Measurements from ENCODE around the gene NAPEPLD. TPM values are rescaled to one million over a fixed set of nuclear protein-coding genes. Genes with fewer than 3 reads are reported as not detected.
A peak's percentile ranks its signal among the peaks of the same experiment; 100 is the strongest.

The NAPEPLD gene
- total RNA-seq, 2 experiments from 2014 or later, result 4.7 TPM

GRCh38 chr7:103075337-103075918, 73.5 kb downstream of the NAPEPLD start:
- peaks cover 31% of the 10 kb centered on the region for H3K4me1 Mint-ChIP-seq

GRCh38 chr7:103074519-103075336, 74.2 kb downstream of the NAPEPLD start, which contains the start of the genes ARMC10 and FBXL13:
Gene ARMC10 (plus strand): TSS chr7:103075140. CDS start chr7:103075273, 133 bp downstream.
Gene FBXL13 (minus strand): TSS chr7:103074796.
- ATAC-seq, result peak; percentile 84
- intact Hi-C loops (cut with DNase I, micrococcal nuclease), result loop anchor here (1.0 to 5.0 kb wide), 6 partner anchors 74 to 326 kb away; partner anchors contain the start of genes NAPEPLD (in 2 of the 2), FAM185A (in 1 of the 2) and PSMC2 (in 1 of the 2)
- POLR2A ChIA-PET, result interaction anchor here (0.6 to 2.4 kb wide), 4 partner anchors 74 to 711 kb away, joined by 3 to 10 read pairs (median 8); partner anchors contain the start of genes FAM185A and NAPEPLD
- CTCF ChIA-PET, result interaction anchor here (0.6 to 1.9 kb wide), 10 partner anchors 9 to 326 kb away, joined by 3 to 7 read pairs (median 4); partner anchors contain the start of genes FAM185A and PMPCB
- peaks cover 28% of the 10 kb centered on the region for H3K4me1 Mint-ChIP-seq
- H3K27me3 Mint-ChIP-seq, result no peaks in the 10 kb centered on the region
- H3K9me3 Mint-ChIP-seq (ENCODE audit: low read depth), result no peaks in the 10 kb centered on the region
- H3K4me3 Mint-ChIP-seq, result peak within 1 kb of the TSS; percentile 91
- DNase-seq, result peak; percentile 93
- H3K27ac Mint-ChIP-seq, result peak within 1 kb of the TSS; percentile 93
- peaks cover 12% of the 10 kb centered on the region for H3K36me3 Mint-ChIP-seq (ENCODE audit: low read depth)

More at GRCh38 chr7:103075337-103075918, 73.5 kb downstream of the NAPEPLD start:
- ATAC-seq (peak; percentile 78), DNase-seq (peak; percentile 90)
- Mint-ChIP-seq H3K9me3 (ENCODE audit: low read depth) (no peaks in the 10 kb centered on the region), H3K4me3 (peak overlapping the region; percentile 91), H3K27me3 (no peaks in the 10 kb centered on the region), H3K36me3 (ENCODE audit: low read depth) (peaks cover 14% of the 10 kb centered on the region), H3K27ac (peak overlapping the region; percentile 93)
- ChIA-PET POLR2A (interaction anchor here (0.6 to 2.4 kb wide), 3 partner anchors 14 to 327 kb away, joined by 3 to 10 read pairs (median 4); partner anchors contain the start of genes FAM185A and NAPEPLD), CTCF (interaction anchor here (0.6 to 1.9 kb wide), 11 partner anchors 8 to 327 kb away, joined by 3 to 7 read pairs (median 3); partner anchors contain the start of genes FAM185A and PMPCB)
- intact Hi-C loops (cut with DNase I, micrococcal nuclease), result loop anchor here (1.0 to 5.0 kb wide), 5 partner anchors 73 to 327 kb away; partner anchors contain the start of genes NAPEPLD (in 2 of the 2), FAM185A (in 1 of the 2) and PSMC2 (in 1 of the 2)

- POLR2A ChIA-PET, result interaction anchor here (1.4 to 2.4 kb wide), 2 partner anchors 77 to 325 kb away, joined by 6 to 10 read pairs; partner anchors contain the start of gene FAM185A
These were observed 74.8 kb downstream of the NAPEPLD start for GRCh38 chr7:103073989-103074518.

GRCh38 chr7:103071000-103071399, 77.9 kb downstream of the NAPEPLD start:
- no peak overlapping the region for H3K27ac Mint-ChIP-seq
- H3K4me1 Mint-ChIP-seq, result peaks cover 14% of the 10 kb centered on the region
- intact Hi-C loops (cut with DNase I, micrococcal nuclease), result loop anchor here in 1 of 2 experiments (5.0 kb wide), 1 partner anchor 194 kb away; no protein-coding TSS in a partner anchor
- no peaks in the 10 kb centered on the region for H3K27me3 Mint-ChIP-seq
- CTCF ChIA-PET, result interaction anchor here (0.6 to 2.6 kb wide), 3 partner anchors 9 to 1789 kb away, joined by 3 to 12 read pairs (median 3); partner anchors contain the start of gene FAM185A
- ATAC-seq (no peak), DNase-seq (no peak)
- no peaks in the 10 kb centered on the region for H3K9me3 Mint-ChIP-seq (ENCODE audit: low read depth)
- H3K4me3 Mint-ChIP-seq, result no peak overlapping the region
- POLR2A ChIA-PET, result interaction anchor here (0.6 kb wide), 1 partner anchor 9 kb away, joined by 6 read pairs; no protein-coding TSS in a partner anchor
- H3K36me3 Mint-ChIP-seq (ENCODE audit: low read depth), result peaks cover 6% of the 10 kb centered on the region

More at GRCh38 chr7:103073989-103074518, 74.8 kb downstream of the NAPEPLD start:
- no peak for ATAC-seq
- intact Hi-C loops (cut with DNase I, micrococcal nuclease), result loop anchor here (2.0 to 5.0 kb wide), 2 partner anchors 75 to 197 kb away; partner anchors contain the start of gene NAPEPLD (in 1 of the 2)
- peaks cover 26% of the 10 kb centered on the region for H3K4me1 Mint-ChIP-seq
- peak overlapping the region; percentile 91 for H3K27ac Mint-ChIP-seq
- peak overlapping the region; percentile 91 for H3K4me3 Mint-ChIP-seq
- no peaks in the 10 kb centered on the region for H3K9me3 Mint-ChIP-seq (ENCODE audit: low read depth)
- no peaks in the 10 kb centered on the region for H3K27me3 Mint-ChIP-seq
- CTCF ChIA-PET, result interaction anchor here (0.7 to 1.9 kb wide), 5 partner anchors 8 to 325 kb away, joined by 3 to 7 read pairs (median 3); partner anchors contain the start of gene FAM185A
- DNase-seq, result no peak
- peaks cover 12% of the 10 kb centered on the region for H3K36me3 Mint-ChIP-seq (ENCODE audit: low read depth)

- Mint-ChIP-seq H3K27me3 (no peaks in the 10 kb centered on the region), H3K36me3 (ENCODE audit: low read depth) (no peaks in the 10 kb centered on the region), H3K4me3 (no peak overlapping the region), H3K4me1 (peaks cover under 1% of the 10 kb centered on the region), H3K9me3 (ENCODE audit: low read depth) (no peaks in the 10 kb centered on the region), H3K27ac (no peak overlapping the region)
- CTCF ChIA-PET, result interaction anchor here (0.6 to 1.0 kb wide), 2 partner anchors 11 to 1802 kb away, joined by 3 to 4 read pairs; no protein-coding TSS in a partner anchor
- ATAC-seq, result no peak
- POLR2A ChIA-PET, result no interaction called here
- intact Hi-C loops (cut with DNase I, micrococcal nuclease), result no loop called here
- DNase-seq, result no peak
These were observed 80.2 kb downstream of the NAPEPLD start for GRCh38 chr7:103068414-103069403.

GRCh38 chr7:103065667-103066066, 83.2 kb downstream of the NAPEPLD start:
- ChIA-PET POLR2A (no interaction called here), CTCF (interaction anchor here (0.6 to 1.9 kb wide), 5 partner anchors 8 to 317 kb away, joined by 3 to 6 read pairs (median 3); partner anchors contain the start of genes ARMC10, FAM185A and FBXL13)
- Mint-ChIP-seq H3K4me3 (no peak overlapping the region), H3K27ac (no peak overlapping the region), H3K4me1 (no peaks in the 10 kb centered on the region), H3K36me3 (ENCODE audit: low read depth) (no peaks in the 10 kb centered on the region), H3K27me3 (no peaks in the 10 kb centered on the region), H3K9me3 (ENCODE audit: low read depth) (no peaks in the 10 kb centered on the region)
- DNase-seq (peak; percentile 73), ATAC-seq (peak; percentile 75)
- intact Hi-C loops (cut with DNase I, micrococcal nuclease), result loop anchor here in 1 of 2 experiments (2.0 kb wide), 1 partner anchor 307 kb away; no protein-coding TSS in a partner anchor

- ChIA-PET POLR2A (no interaction called here), CTCF (interaction anchor here (0.6 to 1.2 kb wide), 2 partner anchors 9 to 343 kb away, joined by 3 read pairs; no protein-coding TSS in a partner anchor)
- no peaks in the 10 kb centered on the region for H3K36me3 Mint-ChIP-seq (ENCODE audit: low read depth)
- intact Hi-C loops (cut with DNase I, micrococcal nuclease), result loop anchor here in 1 of 2 experiments (2.0 kb wide), 1 partner anchor 305 kb away; no protein-coding TSS in a partner anchor
- no peak overlapping the region for H3K27ac Mint-ChIP-seq
- no peaks in the 10 kb centered on the region for H3K4me1 Mint-ChIP-seq
- H3K27me3 Mint-ChIP-seq, result no peaks in the 10 kb centered on the region
- no peaks in the 10 kb centered on the region for H3K9me3 Mint-ChIP-seq (ENCODE audit: low read depth)
- no peak overlapping the region for H3K4me3 Mint-ChIP-seq
- ATAC-seq (no peak), DNase-seq (no peak)
These were observed 85.0 kb downstream of the NAPEPLD start for GRCh38 chr7:103063895-103064294.

- H3K4me1 Mint-ChIP-seq, result no peaks in the 10 kb centered on the region
- H3K36me3 Mint-ChIP-seq (ENCODE audit: low read depth), result no peaks in the 10 kb centered on the region
- no peak overlapping the region for H3K27ac Mint-ChIP-seq
- ATAC-seq, result no peak
- intact Hi-C loops (cut with DNase I, micrococcal nuclease), result no loop called here
- POLR2A ChIA-PET, result no interaction called here
- H3K27me3 Mint-ChIP-seq, result no peaks in the 10 kb centered on the region
- CTCF ChIA-PET, result interaction anchor here (0.6 to 1.4 kb wide), 5 partner anchors 8 to 1631 kb away, joined by 3 to 4 read pairs (median 3); no protein-coding TSS in a partner anchor
- no peak for DNase-seq
- no peaks in the 10 kb centered on the region for H3K9me3 Mint-ChIP-seq (ENCODE audit: low read depth)
- no peak overlapping the region for H3K4me3 Mint-ChIP-seq
These were observed 89.4 kb downstream of the NAPEPLD start for GRCh38 chr7:103059471-103059870.

GRCh38 chr7:103058122-103058521, 90.8 kb downstream of the NAPEPLD start:
- ATAC-seq (no peak), DNase-seq (no peak)
- intact Hi-C loops (cut with DNase I, micrococcal nuclease), result no loop called here
- Mint-ChIP-seq H3K4me1 (no peaks in the 10 kb centered on the region), H3K9me3 (ENCODE audit: low read depth) (no peaks in the 10 kb centered on the region), H3K4me3 (no peak overlapping the region), H3K27me3 (no peaks in the 10 kb centered on the region), H3K36me3 (ENCODE audit: low read depth) (no peaks in the 10 kb centered on the region), H3K27ac (no peak overlapping the region)
- ChIA-PET POLR2A (no interaction called here), CTCF (interaction anchor here (0.7 kb wide), 1 partner anchor 596 kb away, joined by 3 read pairs; no protein-coding TSS in a partner anchor)

Data from activated CD4-positive, alpha-beta T cell treated with anti-CD3 and anti-CD28 coated beads for 36 hours (primary cell).